Gastrocnemius medialis (tissue), 4 donors: ENCODE data around the gene AGAP1.
A peak's percentile ranks its signal among the peaks of the same experiment; 100 is the strongest.

Experiments used
- POLR2A ChIP-seq, 2 donors: fragments of 450-650 bp; IDR thresholded peaks; one replicate each; pipeline ENCODE4 v1.6.1; 2017; ENCODE audit warnings: antibody characterized with exemption in 2 of 2, mild to moderate bottlenecking in 2 of 2, moderate library complexity in 2 of 2
- TF ChIP-seq, protein P1 (sequence below), 5 experiments: fragments of 450-650 bp in 3 of 5; fragments of 200-600 bp in 2 of 5; sonication (generic) in 2 of 5; IDR thresholded peaks in 4 of 5; conservative IDR thresholded peaks in 1 of 5; 1 replicate in 4 of 5; 2 replicates in 1 of 5; pipeline ENCODE4 v1.5.1; 2016 to 2019; ENCODE audit warnings: antibody characterized with exemption in 5 of 5, mild to moderate bottlenecking in 3 of 5, moderate library complexity in 3 of 5

DNA sequence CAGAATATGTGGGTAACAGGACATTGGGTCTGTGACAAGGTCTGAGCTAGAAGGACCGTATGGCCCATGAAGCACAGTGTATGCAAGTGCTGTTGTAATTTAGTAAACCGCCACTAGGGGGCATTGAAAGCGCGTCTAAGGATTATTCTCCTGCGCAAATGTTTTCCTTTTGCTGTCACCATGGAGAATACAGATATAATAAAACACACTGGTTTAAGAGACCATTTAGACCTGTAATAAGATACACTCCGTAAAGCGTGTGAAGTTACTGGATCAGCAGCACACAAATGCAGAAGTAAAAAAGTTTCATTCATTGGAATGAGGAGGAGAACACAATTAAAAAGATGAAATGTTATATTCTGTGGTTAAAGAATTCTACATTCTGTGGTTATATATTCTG lies 272.4 kb downstream of the AGAP1 start:
- TF ChIP-seq, protein P1, sequence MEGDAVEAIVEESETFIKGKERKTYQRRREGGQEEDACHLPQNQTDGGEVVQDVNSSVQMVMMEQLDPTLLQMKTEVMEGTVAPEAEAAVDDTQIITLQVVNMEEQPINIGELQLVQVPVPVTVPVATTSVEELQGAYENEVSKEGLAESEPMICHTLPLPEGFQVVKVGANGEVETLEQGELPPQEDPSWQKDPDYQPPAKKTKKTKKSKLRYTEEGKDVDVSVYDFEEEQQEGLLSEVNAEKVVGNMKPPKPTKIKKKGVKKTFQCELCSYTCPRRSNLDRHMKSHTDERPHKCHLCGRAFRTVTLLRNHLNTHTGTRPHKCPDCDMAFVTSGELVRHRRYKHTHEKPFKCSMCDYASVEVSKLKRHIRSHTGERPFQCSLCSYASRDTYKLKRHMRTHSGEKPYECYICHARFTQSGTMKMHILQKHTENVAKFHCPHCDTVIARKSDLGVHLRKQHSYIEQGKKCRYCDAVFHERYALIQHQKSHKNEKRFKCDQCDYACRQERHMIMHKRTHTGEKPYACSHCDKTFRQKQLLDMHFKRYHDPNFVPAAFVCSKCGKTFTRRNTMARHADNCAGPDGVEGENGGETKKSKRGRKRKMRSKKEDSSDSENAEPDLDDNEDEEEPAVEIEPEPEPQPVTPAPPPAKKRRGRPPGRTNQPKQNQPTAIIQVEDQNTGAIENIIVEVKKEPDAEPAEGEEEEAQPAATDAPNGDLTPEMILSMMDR (IDR thresholded peaks at IDR 0.05 in 4 of 5, conservative IDR thresholded peaks at IDR 0.05 in 1 of 5) = peak; percentile 77 to 92 (median 85)
- TF ChIP-seq POLR2A (IDR thresholded peaks at IDR 0.05) = no peak
